ENCODE measurements around the gene CETN1.

CETN1 gene

DNA sequence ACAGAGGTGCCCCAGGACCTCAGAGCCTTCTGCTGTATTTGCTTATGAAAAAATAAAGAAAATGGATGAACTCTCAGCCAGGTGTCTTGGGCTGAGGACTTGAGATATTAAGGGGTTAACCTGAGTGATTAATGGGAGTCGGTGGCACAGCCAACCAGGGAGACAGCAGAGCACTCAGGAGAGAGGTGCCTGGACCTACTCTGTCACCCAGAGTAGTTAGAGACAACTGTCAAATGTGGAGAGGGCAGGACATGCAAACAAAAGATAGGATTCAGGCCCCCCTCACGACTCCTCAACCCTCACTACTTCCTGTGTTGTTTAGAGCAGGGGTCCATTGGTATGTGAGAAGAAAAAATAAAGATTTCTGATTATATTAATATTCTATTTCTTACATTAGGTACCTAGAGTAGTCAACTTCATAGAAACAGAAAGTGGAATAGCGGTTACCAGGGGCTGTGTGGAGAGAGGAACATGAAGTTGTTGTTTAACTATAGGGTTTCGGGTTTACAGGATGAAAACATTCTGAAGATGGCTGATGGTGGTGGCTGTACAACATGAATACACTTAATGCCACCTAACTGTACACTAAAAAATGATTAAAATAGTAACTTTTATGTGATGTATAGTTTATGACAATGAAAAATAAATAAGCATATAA, 28.6 kb upstream of the CETN1 start:
- no peak for TF ChIP-seq CTCF (IDR thresholded peaks at IDR 0.05; ENCODE audit: control extremely low read depth, extremely low read depth, low read depth, missing control alignments)
- no peak for DNase-seq (ENCODE audit: extremely low spot score)
- ChIA-PET CTCF (interaction anchor here (1.0 kb wide), 1 partner anchor 28 kb away, joined by 3 read pairs; no protein-coding TSS in a partner anchor), POLR2A (no interaction called here)

DNA sequence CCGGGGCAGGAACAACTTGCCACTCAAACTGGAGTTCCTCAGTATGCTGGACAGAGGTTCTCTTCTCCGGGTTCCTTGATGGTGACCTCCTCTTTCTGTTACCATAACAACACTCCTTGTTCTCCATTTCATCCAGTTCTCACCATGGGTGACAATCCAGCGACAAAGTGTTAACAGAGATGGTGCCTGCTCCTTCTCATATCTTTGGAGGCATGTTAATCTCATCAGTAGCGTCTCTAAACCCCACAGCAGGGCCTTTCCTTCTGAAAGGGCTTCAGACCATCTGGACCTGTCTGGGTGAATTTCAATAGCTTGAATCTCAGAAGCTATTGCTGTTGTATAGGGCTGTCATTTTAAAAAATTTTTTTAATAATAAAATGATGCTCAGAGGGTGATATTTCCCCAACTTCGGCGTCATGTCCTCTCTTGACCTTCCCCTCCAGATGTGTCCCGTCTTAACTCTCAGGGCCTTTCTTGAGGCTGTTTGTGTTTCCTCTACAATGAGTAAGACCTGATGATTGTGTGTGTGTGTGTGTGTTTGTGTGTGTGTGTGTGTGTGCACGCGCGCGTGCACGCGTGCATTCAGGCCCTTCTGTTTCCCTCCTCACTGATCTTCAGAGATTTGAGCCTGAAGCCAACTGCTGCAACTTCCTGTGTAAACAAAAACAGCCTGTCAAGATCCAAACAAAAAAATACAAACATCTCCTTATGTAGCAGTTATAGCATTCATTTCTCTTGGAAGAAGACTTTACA, 24.3 kb upstream of the CETN1 start:
- POLR2A ChIA-PET: no interaction called here
- CTCF ChIA-PET: no interaction called here
- TF ChIP-seq CTCF (IDR thresholded peaks at IDR 0.05; ENCODE audit: control extremely low read depth, extremely low read depth, low read depth, missing control alignments): no peak
- DNase-seq (ENCODE audit: extremely low spot score): no peak

DNA sequence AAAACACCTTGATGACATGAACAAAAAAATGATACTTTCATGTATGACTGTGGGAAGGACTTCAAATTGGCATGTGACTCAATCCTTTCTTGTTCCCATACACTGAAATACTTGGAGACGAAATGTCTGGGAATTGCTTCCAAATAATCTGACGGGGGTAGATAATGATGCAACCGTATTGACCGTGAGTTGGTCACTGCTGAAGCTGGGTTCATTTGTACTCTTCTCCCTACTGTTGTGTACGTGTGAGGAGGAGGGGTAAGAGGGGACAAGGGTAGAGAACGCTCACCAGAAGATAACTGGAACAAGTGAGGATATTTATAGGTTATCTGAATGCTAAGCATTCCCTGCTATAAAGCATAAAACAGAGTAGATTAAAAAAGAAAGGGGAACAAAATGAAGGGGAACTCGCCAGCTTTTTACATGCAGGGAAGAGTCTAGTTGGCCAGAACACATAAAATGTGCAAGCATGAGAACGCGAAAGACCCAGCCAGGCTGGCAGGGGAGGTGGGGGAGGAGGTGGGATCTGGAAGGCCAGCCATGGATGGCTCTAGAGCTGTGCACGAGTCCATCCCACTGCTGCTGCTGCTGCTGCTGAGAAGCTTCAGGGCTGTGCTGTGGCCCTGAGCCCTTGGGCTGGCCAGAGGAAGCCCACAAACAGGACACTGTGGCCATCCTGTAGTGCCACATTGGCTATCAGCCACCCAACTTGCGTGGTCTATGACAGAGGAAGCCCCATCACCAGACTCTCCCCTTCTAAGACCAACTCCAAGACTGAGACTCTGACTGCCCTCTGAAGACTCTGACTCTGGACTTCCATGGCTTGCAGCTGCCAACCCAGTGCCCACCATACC, 15.2 kb upstream of the CETN1 start:
- no peak for TF ChIP-seq CTCF (IDR thresholded peaks at IDR 0.05; ENCODE audit: control extremely low read depth, extremely low read depth, low read depth, missing control alignments)
- DNase-seq (ENCODE audit: extremely low spot score): no peak
- CTCF ChIA-PET: interaction anchor here (1.5 kb wide), 1 partner anchor 12 kb away, joined by 3 read pairs; no protein-coding TSS in a partner anchor
- POLR2A ChIA-PET: no interaction called here

- CTCF ChIA-PET: interaction anchor here (1.3 kb wide), 1 partner anchor 16 kb away, joined by 3 read pairs; no protein-coding TSS in a partner anchor
- POLR2A ChIA-PET: no interaction called here
- TF ChIP-seq CTCF (IDR thresholded peaks at IDR 0.05; ENCODE audit: control extremely low read depth, extremely low read depth, low read depth, missing control alignments): no peak
- no peak for DNase-seq (ENCODE audit: extremely low spot score)
Measured at GRCh38 chr18:565562-566061, 14.6 kb upstream of the CETN1 start.

DNA sequence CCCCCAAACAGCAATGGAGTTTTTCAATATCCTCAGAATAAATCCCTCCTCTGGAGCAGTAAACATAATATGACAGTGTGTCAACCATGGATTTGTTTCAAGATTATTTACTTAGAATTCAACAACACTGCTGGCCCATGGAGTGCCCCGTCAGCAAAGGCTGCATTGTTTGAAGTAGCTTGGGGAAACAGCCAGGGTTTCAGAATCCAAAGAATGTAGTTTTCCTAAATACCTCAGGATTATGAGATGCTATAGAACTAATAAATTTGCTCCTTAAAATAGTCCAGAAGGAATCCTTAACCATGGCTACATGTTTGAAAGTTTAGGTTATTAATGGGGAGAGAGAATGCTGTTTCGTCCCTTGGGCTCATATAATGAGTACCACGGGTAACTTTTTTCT, 13.1 kb upstream of the CETN1 start:
- POLR2A ChIA-PET: no interaction called here
- CTCF ChIA-PET: interaction anchor here (1.4 kb wide), 1 partner anchor 56 kb away, joined by 3 read pairs; no protein-coding TSS in a partner anchor
- TF ChIP-seq CTCF (IDR thresholded peaks at IDR 0.05; ENCODE audit: control extremely low read depth, extremely low read depth, low read depth, missing control alignments): no peak
- no peak for DNase-seq (ENCODE audit: extremely low spot score)

DNA sequence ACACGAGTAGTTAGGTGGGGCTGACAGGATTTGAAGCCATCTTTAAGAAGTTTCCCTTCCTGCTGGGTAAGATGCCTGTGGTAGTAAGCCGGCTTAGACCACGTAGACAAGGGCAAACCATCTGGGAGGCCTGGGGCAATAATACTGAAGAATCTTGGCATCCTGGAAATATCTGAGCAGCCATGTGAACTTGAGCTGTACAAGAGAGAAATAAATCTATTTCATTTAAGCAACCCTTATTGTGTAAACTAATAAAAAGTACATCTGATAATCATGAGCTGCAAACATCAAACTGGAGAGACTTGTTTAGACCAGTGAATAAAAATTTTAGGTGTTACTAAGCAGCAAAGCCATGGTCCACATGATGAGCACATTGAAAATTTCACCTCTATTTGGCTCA, 11.4 kb upstream of the CETN1 start:
- POLR2A ChIA-PET: no interaction called here

More for the DNA sequence above, 11.4 kb upstream of the CETN1 start:
- no peak for DNase-seq (ENCODE audit: extremely low spot score)
- TF ChIP-seq CTCF (IDR thresholded peaks at IDR 0.05; ENCODE audit: control extremely low read depth, extremely low read depth, low read depth, missing control alignments): no peak
- CTCF ChIA-PET: no interaction called here
